GM12878 (cell line): ENCODE results near the gene TOMM34. TPM values are rescaled to one million over a fixed set of nuclear protein-coding genes. Genes with fewer than 3 reads are reported as not detected.

ENCODE experiments used
- ATAC-seq: fragments of 200-7000 bp; cut with Tn5 transposase; 3 replicates; pipeline ENCODE4 v1.9.1; 2020; ENCODE audit warnings: mild to moderate bottlenecking, moderate library complexity
- BruUV-seq: library from RNA; stranded (reverse); fragments of 400-500 nt; replicated peaks from 2 replicates; lab custom pipeline; 2021; lab: Mats Ljungman, UMichigan
- CTCF ChIA-PET: fragments of 300-600 bp; sonication (Branson Sonifier 250); formaldehyde crosslinking; extraction: SDS; loops from one replicate; lab custom pipeline; 2021; ENCODE audit warnings: inconsistent platforms; lab: Yijun Ruan, JAX
- POLR2A ChIA-PET: fragments of 350-600 bp; formaldehyde crosslinking; extraction: SDS; loops from one replicate; lab custom pipeline; 2021; ENCODE audit warnings: inconsistent platforms; lab: Charles Lee
- RAD21 ChIA-PET: fragments of 300-600 bp; sonication (Branson Sonifier 250); formaldehyde crosslinking; loops from one replicate; lab custom pipeline; 2023; ENCODE audit warnings: antibody characterized with exemption; ENCODE audit not compliant: unreplicated experiment; lab: Charles Lee
- SMC1A ChIA-PET: fragments of 300-600 bp; sonication (Branson Sonifier 250); formaldehyde crosslinking; loops from one replicate; lab custom pipeline; 2023; ENCODE audit not compliant: unreplicated experiment, uncharacterized antibody; lab: Charles Lee
- DNase-seq: peaks from one replicate; pipeline ENCODE4 v3.0.0-alpha.2; 2011; ENCODE audit warnings: low read depth, low spot score
- FAIRE-seq: peaks from 3 replicates; lab custom pipeline; 2011; peaks lifted over from hg19 to GRCh38; lab: Jason Lieb, UNC
- H2AFZ ChIP-seq: 2 replicates; pipeline ENCODE4 v1.6.0; 2011; ENCODE audit warnings: low read depth, low read length, control low read depth; ENCODE audit not compliant: control insufficient read depth
- H3K27ac ChIP-seq: 2 replicates; pipeline ENCODE4 v1.5.1; 2011; ENCODE audit warnings: control low read depth; ENCODE audit not compliant: control insufficient read depth, insufficient read depth
- H3K27me3 ChIP-seq, 2 experiments: replicated peaks in 1 of 2; 2 replicates each; pipeline versions ENCODE4 v1.6.0 to v1.6.1; 2011; ENCODE audit warnings: low read length in 1 of 2; ENCODE audit not compliant: control insufficient read depth in 2 of 2, insufficient read depth in 2 of 2
- H3K36me3 ChIP-seq, 2 experiments: 2 replicates each; pipeline ENCODE4 v1.5.1; 2011; ENCODE audit warnings: low read length in 1 of 2; ENCODE audit not compliant: control insufficient read depth in 2 of 2, insufficient read depth in 2 of 2
- H3K4me1 ChIP-seq: 2 replicates; pipeline ENCODE4 v1.6.1; 2011; ENCODE audit warnings: mild to moderate bottlenecking, low read length, moderate library complexity, mixed read lengths; ENCODE audit not compliant: control insufficient read depth, insufficient read depth
- H3K4me2 ChIP-seq: 2 replicates; pipeline ENCODE4 v1.6.0; 2011; ENCODE audit warnings: control low read depth; ENCODE audit not compliant: control insufficient read depth, insufficient read depth
- H3K4me3 ChIP-seq: fragments of 200-600 bp; sonication (generic); 2 replicates; pipeline ENCODE4 v1.5.1; 2016
- H3K79me2 ChIP-seq: 2 replicates; pipeline ENCODE4 v1.6.0; 2011; ENCODE audit warnings: low read length; ENCODE audit not compliant: control insufficient read depth, insufficient read depth
- H3K9ac ChIP-seq: 2 replicates; pipeline ENCODE4 v1.8.0; 2011; ENCODE audit warnings: low read length, control low read depth, mixed read lengths; ENCODE audit not compliant: control insufficient read depth, insufficient read depth
- H3K9me3 ChIP-seq: replicated peaks from 3 replicates; pipeline ENCODE4 v1.5.1; 2011; ENCODE audit warnings: mild to moderate bottlenecking, low read length; ENCODE audit not compliant: control insufficient read depth, insufficient read depth
- H4K20me1 ChIP-seq: 2 replicates; pipeline ENCODE4 v1.6.0; 2011; ENCODE audit not compliant: control insufficient read depth, insufficient read depth
- BHLHE40 ChIP-seq, 2 experiments: fragments of 450-650 bp in 1 of 2; IDR thresholded peaks; 2 replicates each; pipeline ENCODE4 v1.6.1; 2011 to 2017; ENCODE audit warnings: low read depth in 2 of 2, borderline replicate concordance in 1 of 2, improper control_type of control experiment in 1 of 2, low read length in 1 of 2, mild to moderate bottlenecking in 1 of 2
- CTCF ChIP-seq, 3 experiments: IDR thresholded peaks in 2 of 3; conservative IDR thresholded peaks in 1 of 3; 2 replicates each; pipeline ENCODE4 v1.5.1; 2011; ENCODE audit warnings: low read depth in 3 of 3, low read length in 3 of 3, mild to moderate bottlenecking in 3 of 3, control low read depth in 2 of 3, moderate library complexity in 2 of 3, inconsistent platforms in 1 of 3, mixed read lengths in 1 of 3; ENCODE audit not compliant: control insufficient read depth in 2 of 3, insufficient read depth in 1 of 3; ENCODE audit errors: extremely low read depth in 1 of 3
- EED ChIP-seq: sonication (generic); IDR thresholded peaks from 2 replicates; pipeline ENCODE4 v1.6.1; 2016; ENCODE audit warnings: antibody characterized with exemption, low read depth
- FOS ChIP-seq: IDR thresholded peaks from 3 replicates; pipeline ENCODE4 v1.6.1; 2011; ENCODE audit warnings: borderline replicate concordance; ENCODE audit not compliant: insufficient read length; ENCODE audit errors: extremely low read depth
- IRF3 ChIP-seq: fragments of 450-650 bp; IDR thresholded peaks from 2 replicates; pipeline ENCODE4 v1.6.1; 2014; ENCODE audit warnings: mild to moderate bottlenecking
- KDM1A ChIP-seq: fragments of 200-600 bp; sonication (generic); IDR thresholded peaks from 2 replicates; pipeline ENCODE4 v1.6.1; 2016; ENCODE audit warnings: borderline replicate concordance
- NBN ChIP-seq: fragments of 450-650 bp; IDR thresholded peaks from 2 replicates; pipeline ENCODE4 v1.6.1; 2016
- NFIC ChIP-seq: IDR thresholded peaks from 2 replicates; pipeline ENCODE4 v1.6.1; 2012; ENCODE audit warnings: low read depth, mild to moderate bottlenecking, inconsistent platforms, low read length, moderate library complexity
- NR2F1 ChIP-seq: fragments of 450-650 bp; conservative IDR thresholded peaks from 2 replicates; pipeline ENCODE4 v1.6.1; 2017; ENCODE audit warnings: mild to moderate bottlenecking
- PML ChIP-seq: IDR thresholded peaks from 2 replicates; pipeline ENCODE4 v1.6.1; 2012; ENCODE audit warnings: low read length, inconsistent platforms
- RBBP5 ChIP-seq: fragments of 200-600 bp; sonication (generic); conservative IDR thresholded peaks from 2 replicates; pipeline ENCODE4 v1.6.1; 2016
- TAF1 ChIP-seq: IDR thresholded peaks from 2 replicates; pipeline ENCODE4 v1.6.1; 2011; ENCODE audit warnings: mild to moderate bottlenecking, low read depth, low read length, borderline replicate concordance
- TCF3 ChIP-seq: IDR thresholded peaks from 2 replicates; pipeline ENCODE4 v1.6.1; 2012; ENCODE audit warnings: low read depth, mild to moderate bottlenecking, low read length, borderline replicate concordance; ENCODE audit not compliant: insufficient read depth
- TCF7 ChIP-seq: IDR thresholded peaks from 2 replicates; pipeline ENCODE4 v1.6.1; 2014; ENCODE audit warnings: antibody characterized with exemption, borderline replicate concordance
- YBX1 ChIP-seq: fragments of 450-650 bp; IDR thresholded peaks from 2 replicates; pipeline ENCODE4 v1.6.1; 2016; ENCODE audit warnings: antibody characterized with exemption
- ZBED1 ChIP-seq: IDR thresholded peaks from 2 replicates; pipeline ENCODE4 v1.6.1; 2016; ENCODE audit warnings: borderline replicate concordance
- ZBTB33 ChIP-seq: fragments of 450-650 bp; IDR thresholded peaks from 2 replicates; pipeline ENCODE4 v1.6.1; 2017; ENCODE audit warnings: mild to moderate bottlenecking
- ZNF24 ChIP-seq: fragments of 450-650 bp; IDR thresholded peaks from 2 replicates; pipeline ENCODE4 v1.6.1; 2017; ENCODE audit warnings: antibody characterized with exemption, mild to moderate bottlenecking
- whole genome bisulfite sequencing: methylation state at CpG from one replicate; pipeline ENCODE4 v1.1.6; 2016; ENCODE audit warnings: low lambda C conversion rate; ENCODE audit not compliant: insufficient replicate concordance, insufficient coverage; ENCODE audit errors: missing lambda C conversion rate; 5-methylcytosine and 5-hydroxymethylcytosine counted together
- in situ Hi-C: fragments of 300-500 bp; cut with MboI; formaldehyde crosslinking; loops from 9 replicates; pipeline ENCODE4 v1.14.3; 2018; ENCODE audit warnings: mixed read lengths
- intact Hi-C: fragments of 100-400 bp; cut with micrococcal nuclease; formaldehyde crosslinking; loops from one replicate; pipeline ENCODE4 v1.14.2; 2022; ENCODE audit not compliant: unreplicated experiment
- polyA plus RNA-seq, 11 experiments: library from polyadenylated mRNA; depleted of rRNA in 4 of 11; unstranded in 6 of 11; stranded (reverse) in 5 of 11; fragments of >200 nt; fragmentation: Nextera tagmentation in 4 of 11; fragmentation: Illumina TruSeq in 1 of 11; extraction: Ambion mirVana in 4 of 11; extraction: Trizol in 1 of 11; gene quantifications; 1 replicate in 1 of 11; 2 replicates in 10 of 11; pipeline versions ENCODE4 v1.2.1 to v1.2.3, GENCODE V29; 2011 to 2016; ENCODE audit warnings: inconsistent platforms in 2 of 11, missing spikeins in 2 of 11, low read depth in 1 of 11
- total RNA-seq, 4 experiments: library from RNA; depleted of rRNA in 3 of 4; stranded (reverse); fragments of >200 nt in 3 of 4; fragmentation: Illumina TruSeq in 1 of 4; extraction: Trizol in 1 of 4; gene quantifications; 2 replicates each; pipeline versions ENCODE4 v1.2.1 to v1.2.3, GENCODE V29; 2013 to 2021
- TF ChIP-seq, protein P1 (sequence below): IDR thresholded peaks from 2 replicates; pipeline ENCODE4 v1.6.1; 2011; ENCODE audit warnings: mild to moderate bottlenecking, low read depth, low read length, moderate library complexity; ENCODE audit not compliant: insufficient replicate concordance

The TOMM34 gene
- total and polyA plus RNA-seq, 10 of the 15 experiments (the other 5 are each of a cell fraction or from before 2014, with no cell fraction given), result 14.0 to 73.8 (median 43.9) TPM

- peak overlapping the region; percentile 90 for H3K9ac ChIP-seq
- no peak for TF ChIP-seq BHLHE40 (IDR thresholded peaks at IDR 0.05; ENCODE audit: borderline replicate concordance in 1 of 2, low read depth in 2 of 2, low read length in 1 of 2)
- TF ChIP-seq EED, result 0 out of 2 replicates have a peak, but pooled peaks have one; percentile 25
- no peak for TF ChIP-seq KDM1A
- no peak for TF ChIP-seq TCF3
- TF ChIP-seq FOS, result no peak
- no peak for TF ChIP-seq IRF3
- TF ChIP-seq NBN, result no peak
- no peak for TF ChIP-seq ZBED1
- no peak for TF ChIP-seq RBBP5
- no peak for TF ChIP-seq PML
- peak; percentile 41; the same call in 1 of the 2 replicates for TF ChIP-seq TAF1
- no peak for TF ChIP-seq TCF7
- no peak for TF ChIP-seq NFIC
- TF ChIP-seq ZNF24, result no peak
- no peak for TF ChIP-seq CTCF (IDR thresholded peaks at IDR 0.05 in 2 of 3, conservative IDR thresholded peaks at IDR 0.05 in 1 of 3; ENCODE audit: control insufficient read depth in 2 of 3, extremely low read depth in 1 of 3, insufficient read depth in 1 of 3, low read depth in 3 of 3, low read length in 3 of 3)
- TF ChIP-seq, protein P1, sequence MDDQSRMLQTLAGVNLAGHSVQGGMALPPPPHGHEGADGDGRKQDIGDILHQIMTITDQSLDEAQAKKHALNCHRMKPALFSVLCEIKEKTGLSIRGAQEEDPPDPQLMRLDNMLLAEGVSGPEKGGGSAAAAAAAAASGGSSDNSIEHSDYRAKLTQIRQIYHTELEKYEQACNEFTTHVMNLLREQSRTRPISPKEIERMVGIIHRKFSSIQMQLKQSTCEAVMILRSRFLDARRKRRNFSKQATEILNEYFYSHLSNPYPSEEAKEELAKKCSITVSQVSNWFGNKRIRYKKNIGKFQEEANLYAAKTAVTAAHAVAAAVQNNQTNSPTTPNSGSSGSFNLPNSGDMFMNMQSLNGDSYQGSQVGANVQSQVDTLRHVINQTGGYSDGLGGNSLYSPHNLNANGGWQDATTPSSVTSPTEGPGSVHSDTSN, result no peak
- TF ChIP-seq ZBTB33, result no peak
- TF ChIP-seq NR2F1, result no peak
- no peak for TF ChIP-seq YBX1
These were observed 7.1 kb upstream of the TOMM34 start for GRCh38 chr20:44967207-44967807.

More at GRCh38 chr20:44967207-44967807, 7.1 kb upstream of the TOMM34 start:
- H3K9me3 ChIP-seq, result no peaks in the 10 kb centered on the region
- intact Hi-C loops, result no loop called here
- peak overlapping the region; percentile 95 for H3K27ac ChIP-seq
- peaks cover 64% of the 10 kb centered on the region for H3K79me2 ChIP-seq
- H3K4me2 ChIP-seq, result peak overlapping the region; percentile 97
- H3K4me1 ChIP-seq, result peaks cover 13% of the 10 kb centered on the region
- WGBS, result 2% methylated on average over 5 of the region's 5 CpGs
- H4K20me1 ChIP-seq, result no peaks in the 10 kb centered on the region
- POLR2A ChIA-PET, result interaction anchor here (0.6 to 5.7 kb wide), 5 partner anchors 9 to 1094 kb away, joined by 3 to 48 read pairs (median 5); no protein-coding TSS in a partner anchor
- no TSS peak for BruUV-seq
- H3K27me3 ChIP-seq, result no peaks in the 10 kb centered on the region
- SMC1A ChIA-PET, result interaction anchor here (0.7 to 6.6 kb wide), 15 partner anchors 9 to 300 kb away, joined by 3 to 66 read pairs (median 4); no protein-coding TSS in a partner anchor
- CTCF ChIA-PET, result interaction anchor here (0.6 to 3.0 kb wide), 8 partner anchors 9 to 90 kb away, joined by 3 to 7 read pairs (median 3); no protein-coding TSS in a partner anchor
- DNase-seq (no peak), ATAC-seq (peak; percentile 49), FAIRE-seq (no peak)
- H3K36me3 ChIP-seq, result no peaks in the 10 kb centered on the region
- RAD21 ChIA-PET, result interaction anchor here (1.1 to 3.8 kb wide), 6 partner anchors 12 to 401 kb away, joined by 3 to 24 read pairs (median 8); no protein-coding TSS in a partner anchor
- in situ Hi-C loops, result no loop called here
- peak overlapping the region; percentile 95 for H3K4me3 ChIP-seq
- no peak overlapping the region for H2AFZ ChIP-seq
